Keratinocyte (primary cell): ENCODE data around the gene RASSF1. TPM values are rescaled to one million over a fixed set of nuclear protein-coding genes. Genes with fewer than 3 reads are reported as not detected.

ENCODE experiments used
- DNase-seq: peaks from one replicate; pipeline ENCODE4 v3.0.0-alpha.2; 2011; ENCODE audit warnings: low read depth, missing footprints, low spot score
- FAIRE-seq: peaks from 2 replicates; lab custom pipeline; 2011; peaks lifted over from hg19 to GRCh38; lab: Jason Lieb, UNC
- H2AFZ ChIP-seq: 2 replicates; pipeline ENCODE4 v1.6.0; 2012; ENCODE audit warnings: low read length, control low read depth, inconsistent platforms; ENCODE audit not compliant: control insufficient read depth
- H3K27ac ChIP-seq: 2 replicates; pipeline ENCODE4 v1.5.1; 2011; ENCODE audit warnings: low read length; ENCODE audit not compliant: control insufficient read depth, insufficient read depth
- H3K27me3 ChIP-seq: 3 replicates; pipeline ENCODE4 v1.6.0; 2011; ENCODE audit warnings: low read length; ENCODE audit not compliant: control insufficient read depth, insufficient read depth; ENCODE audit errors: extremely low read depth
- H3K36me3 ChIP-seq, 2 experiments: 2 replicates in 1 of 2; 3 replicates in 1 of 2; pipeline ENCODE4 v1.5.1; 2011; ENCODE audit warnings: low read length in 2 of 2, mild to moderate bottlenecking in 1 of 2; ENCODE audit not compliant: control insufficient read depth in 2 of 2, insufficient read depth in 2 of 2; ENCODE audit errors: extremely low read depth in 1 of 2
- H3K4me1 ChIP-seq: 3 replicates; pipeline ENCODE4 v1.5.1; 2011; ENCODE audit warnings: low read length; ENCODE audit not compliant: control insufficient read depth, insufficient read depth; ENCODE audit errors: extremely low read depth
- H3K4me2 ChIP-seq: 3 replicates; pipeline ENCODE4 v1.6.0; 2011; ENCODE audit warnings: low read depth, low read length; ENCODE audit not compliant: control insufficient read depth, insufficient read depth; ENCODE audit errors: extremely low read depth
- H3K4me3 ChIP-seq, 3 experiments: fragments of 200-600 bp in 1 of 3; sonication (generic) in 1 of 3; 2 replicates in 2 of 3; 3 replicates in 1 of 3; pipeline ENCODE4 v1.5.1; 2011 to 2016; ENCODE audit warnings: low read length in 3 of 3, mild to moderate bottlenecking in 3 of 3, control low read depth in 2 of 3, inconsistent platforms in 1 of 3, low read depth in 1 of 3, mixed read lengths in 1 of 3, mixed run types in 1 of 3, moderate library complexity in 1 of 3; ENCODE audit not compliant: control insufficient read depth in 2 of 3, insufficient read depth in 2 of 3; ENCODE audit errors: extremely low read depth in 1 of 3
- H3K79me2 ChIP-seq: 2 replicates; pipeline ENCODE4 v1.6.0; 2012; ENCODE audit warnings: low read length; ENCODE audit not compliant: control insufficient read depth, insufficient read depth
- H3K9ac ChIP-seq: 3 replicates; pipeline ENCODE4 v1.6.0; 2011; ENCODE audit warnings: low read length; ENCODE audit not compliant: control insufficient read depth, insufficient read depth; ENCODE audit errors: extremely low read depth
- H3K9me1 ChIP-seq: 3 replicates; pipeline ENCODE4 v1.6.0; 2011; ENCODE audit warnings: low read length; ENCODE audit not compliant: control insufficient read depth, insufficient read depth; ENCODE audit errors: extremely low read depth
- H3K9me3 ChIP-seq: 2 replicates; pipeline ENCODE4 v1.5.1; 2012; ENCODE audit warnings: low read depth, low read length; ENCODE audit not compliant: control insufficient read depth
- H4K20me1 ChIP-seq: 3 replicates; pipeline ENCODE4 v1.6.0; 2011; ENCODE audit warnings: low read length; ENCODE audit not compliant: control insufficient read depth, insufficient read depth; ENCODE audit errors: extremely low read depth
- CTCF ChIP-seq, 3 experiments: IDR thresholded peaks in 1 of 3; conservative IDR thresholded peaks in 1 of 3; optimal IDR thresholded peaks in 1 of 3; 2 replicates in 2 of 3; 3 replicates in 1 of 3; pipeline versions ENCODE3 to v1.5.1; 2011; ENCODE audit warnings: low read length in 3 of 3, mild to moderate bottlenecking in 3 of 3, moderate library complexity in 2 of 3, control low read depth in 1 of 3, inconsistent platforms in 1 of 3; ENCODE audit not compliant: insufficient read depth in 2 of 3; ENCODE audit errors: extremely low read depth in 1 of 3
- EZH2 ChIP-seq: IDR thresholded peaks from one replicate; pipeline ENCODE4 v1.6.1; 2012; ENCODE audit warnings: inconsistent platforms, mild to moderate bottlenecking, low read length, moderate library complexity
- dilution Hi-C: fragments of 300-500 bp; cut with MboI; formaldehyde crosslinking; loops from one replicate; pipeline ENCODE4 v1.7.0; 2020; ENCODE audit warnings: low sequenced_read_pairs; ENCODE audit not compliant: extremely low pct_ligation_motif_present
- polyA plus RNA-seq, 5 experiments: library from polyadenylated mRNA; depleted of rRNA in 3 of 5; stranded (reverse) in 3 of 5; stranded (forward) in 1 of 5; unstranded in 1 of 5; fragments of >200 nt; gene quantifications; 1 replicate in 1 of 5; 2 replicates in 3 of 5; 3 replicates in 1 of 5; pipeline versions ENCODE4 v1.2.1 to v1.2.3, GENCODE V29; 2011 to 2012; ENCODE audit warnings: missing spikeins in 2 of 5, low read depth in 1 of 5, low replicate concordance in 1 of 5

RASSF1 gene
- polyA plus RNA-seq, 1 donor (not counting 4 experiments of a cell fraction or from before 2014, with no cell fraction given), result 28.5 TPM

- no peak for FAIRE-seq
- peaks cover 16 to 24% of the 10 kb centered on the region in 2 experiments for H3K36me3 ChIP-seq
- no peak overlapping the region for H3K4me3 ChIP-seq
These were observed 15.0 kb downstream of the RASSF1 start for GRCh38 chr3:50325497-50326181.

GRCh38 chr3:50325113-50325480 is 15.5 kb downstream of the RASSF1 start:
- Histone ChIP-seq H2AFZ (no peak overlapping the region), H4K20me1 (no peaks in the 10 kb centered on the region), H3K27me3 (no peaks in the 10 kb centered on the region), H3K4me1 (peaks cover 21% of the 10 kb centered on the region), H3K4me2 (no peak overlapping the region), H3K9me3 (no peaks in the 10 kb centered on the region), H3K36me3 (peaks cover 13 to 18% of the 10 kb centered on the region in 2 experiments), H3K27ac (no peak overlapping the region), H3K9ac (no peak overlapping the region), H3K79me2 (peaks cover 29% of the 10 kb centered on the region), H3K9me1 (no peaks in the 10 kb centered on the region), H3K4me3 (no peak overlapping the region)
- dilution Hi-C loops, result no loop called here
- FAIRE-seq (no peak), DNase-seq (no peak)
- no peak for TF ChIP-seq CTCF (optimal IDR thresholded peaks at IDR 0.05 in 1 of 3, IDR thresholded peaks at IDR 0.05 in 1 of 3, conservative IDR thresholded peaks at IDR 0.05 in 1 of 3; ENCODE audit: extremely low read depth in 1 of 3, insufficient read depth in 2 of 3, low read length in 3 of 3)
- no peak for TF ChIP-seq EZH2

More at GRCh38 chr3:50325497-50326181, 15.0 kb downstream of the RASSF1 start:
- Histone ChIP-seq H3K9me1 (no peaks in the 10 kb centered on the region), H2AFZ (no peak overlapping the region), H3K27me3 (no peaks in the 10 kb centered on the region), H3K9me3 (no peaks in the 10 kb centered on the region), H3K79me2 (peaks cover 27% of the 10 kb centered on the region), H3K4me1 (peaks cover 16% of the 10 kb centered on the region), H4K20me1 (no peaks in the 10 kb centered on the region), H3K9ac (no peak overlapping the region), H3K4me2 (no peak overlapping the region), H3K27ac (no peak overlapping the region)
- dilution Hi-C loops, result no loop called here
- DNase-seq, result no peak
- TF ChIP-seq CTCF (optimal IDR thresholded peaks at IDR 0.05 in 1 of 3, IDR thresholded peaks at IDR 0.05 in 1 of 3, conservative IDR thresholded peaks at IDR 0.05 in 1 of 3; ENCODE audit: extremely low read depth in 1 of 3, insufficient read depth in 2 of 3, low read length in 3 of 3) (no peak), EZH2 (no peak)
